Endothelial cell (in vitro differentiated cells): ENCODE results near the gene DOCK10. TPM values are rescaled to one million over a fixed set of nuclear protein-coding genes. Genes with fewer than 3 reads are reported as not detected.

Experiments
- DNase-seq: peaks from one replicate; pipeline ENCODE4 v3.0.0; 2021; ENCODE audit warnings: low spot score
- H3K27ac Mint-ChIP-seq: one replicate; pipeline ENCODE4 v1.8.0; 2021; ENCODE audit warnings: mixed read lengths, inconsistent platforms; ENCODE audit not compliant: unreplicated experiment
- H3K27me3 Mint-ChIP-seq: one replicate; pipeline ENCODE4 v1.8.0; 2021; ENCODE audit warnings: mild to moderate bottlenecking, moderate library complexity, mixed read lengths, inconsistent platforms; ENCODE audit not compliant: unreplicated experiment
- H3K36me3 Mint-ChIP-seq: one replicate; pipeline ENCODE4 v1.8.0; 2021; ENCODE audit warnings: mild to moderate bottlenecking, low read depth, mixed read lengths, inconsistent platforms; ENCODE audit not compliant: unreplicated experiment
- H3K4me1 Mint-ChIP-seq: one replicate; pipeline ENCODE4 v1.8.0; 2021; ENCODE audit warnings: mild to moderate bottlenecking, mixed read lengths, inconsistent platforms; ENCODE audit not compliant: unreplicated experiment
- H3K4me3 Mint-ChIP-seq: one replicate; pipeline ENCODE4 v1.8.0; 2021; ENCODE audit warnings: mild to moderate bottlenecking, mixed read lengths, inconsistent platforms; ENCODE audit not compliant: unreplicated experiment
- H3K9me3 Mint-ChIP-seq: one replicate; pipeline ENCODE4 v1.8.0; 2021; ENCODE audit warnings: mixed read lengths, inconsistent platforms; ENCODE audit not compliant: unreplicated experiment
- CTCF ChIP-seq: fragments of 200-600 bp; sonication (generic); IDR thresholded peaks from one replicate; pipeline ENCODE4 v1.5.0; 2021; ENCODE audit warnings: antibody characterized with exemption; ENCODE audit not compliant: unreplicated experiment
- total RNA-seq: library from RNA; stranded (reverse); fragmentation: NEBNext Ultra II Directional; extraction: Animal tissue kit (Norgen Biotek cat#: 25700); gene quantifications from one replicate; pipeline ENCODE4 v1.2.1, GENCODE V29; 2021; ENCODE audit not compliant: unreplicated experiment

DOCK10 gene
- total RNA-seq, 1 donor from 2014 or later, result 7.6 TPM

GRCh38 chr2:224846161-224846560, 196.1 kb downstream of the DOCK10 start:
- Mint-ChIP-seq H3K36me3 (no peaks in the 10 kb centered on the region), H3K27ac (no peak overlapping the region), H3K4me3 (no peak overlapping the region), H3K9me3 (no peaks in the 10 kb centered on the region), H3K4me1 (no peaks in the 10 kb centered on the region), H3K27me3 (peaks cover 2% of the 10 kb centered on the region)
- DNase-seq, result no peak
- TF ChIP-seq CTCF, result no peak

- no peak for DNase-seq
- no peak for TF ChIP-seq CTCF
- no peak overlapping the region for H3K4me3 Mint-ChIP-seq
- H3K27ac Mint-ChIP-seq, result no peak overlapping the region
- H3K9me3 Mint-ChIP-seq, result no peaks in the 10 kb centered on the region
- H3K27me3 Mint-ChIP-seq, result peaks cover 2% of the 10 kb centered on the region
- H3K4me1 Mint-ChIP-seq, result no peaks in the 10 kb centered on the region
- peaks cover 3% of the 10 kb centered on the region for H3K36me3 Mint-ChIP-seq
These were observed 199.1 kb downstream of the DOCK10 start for GRCh38 chr2:224843141-224843540.

- Mint-ChIP-seq H3K27me3 (peaks cover 2% of the 10 kb centered on the region), H3K9me3 (no peaks in the 10 kb centered on the region), H3K36me3 (peaks cover 3% of the 10 kb centered on the region), H3K4me3 (no peak overlapping the region), H3K27ac (no peak overlapping the region), H3K4me1 (peaks cover 6% of the 10 kb centered on the region)
- no peak for TF ChIP-seq CTCF
- no peak for DNase-seq
These were observed 200.4 kb downstream of the DOCK10 start for GRCh38 chr2:224841910-224842309.

- Mint-ChIP-seq H3K27ac (no peak overlapping the region), H3K4me1 (peaks cover 6% of the 10 kb centered on the region), H3K4me3 (no peak overlapping the region), H3K9me3 (no peaks in the 10 kb centered on the region), H3K27me3 (peaks cover 5% of the 10 kb centered on the region), H3K36me3 (peaks cover 11% of the 10 kb centered on the region)
- no peak for DNase-seq
- no peak for TF ChIP-seq CTCF
These were observed 203.9 kb downstream of the DOCK10 start for GRCh38 chr2:224838335-224838734.

- peaks cover 6% of the 10 kb centered on the region for H3K4me1 Mint-ChIP-seq
- no peak overlapping the region for H3K4me3 Mint-ChIP-seq
- peaks cover 13% of the 10 kb centered on the region for H3K36me3 Mint-ChIP-seq
- H3K9me3 Mint-ChIP-seq, result no peaks in the 10 kb centered on the region
- H3K27ac Mint-ChIP-seq, result no peak overlapping the region
- H3K27me3 Mint-ChIP-seq, result peaks cover 5% of the 10 kb centered on the region
- no peak for TF ChIP-seq CTCF
- DNase-seq, result no peak
These were observed 204.7 kb downstream of the DOCK10 start for GRCh38 chr2:224837558-224837957.
